HFFc6 (cell line): ENCODE data around the gene CABP5. TPM values are rescaled to one million over a fixed set of nuclear protein-coding genes. Genes with fewer than 3 reads are reported as not detected.

Experiments used
- DNase-seq: peaks from one replicate; pipeline ENCODE4 v3.0.0-alpha.2; 2018
- H3K27ac Mint-ChIP-seq: 2 replicates; pipeline ENCODE4 v1.8.0; 2020; ENCODE audit warnings: mild to moderate bottlenecking, mixed read lengths
- H3K27me3 Mint-ChIP-seq: 2 replicates; pipeline ENCODE4 v1.8.0; 2021; ENCODE audit warnings: mild to moderate bottlenecking, moderate library complexity, mixed read lengths; ENCODE audit not compliant: insufficient read depth
- H3K36me3 Mint-ChIP-seq: 2 replicates; pipeline ENCODE4 v1.8.0; 2021; ENCODE audit warnings: low read depth, mixed read lengths
- H3K4me1 Mint-ChIP-seq: 2 replicates; pipeline ENCODE4 v1.8.0; 2020; ENCODE audit warnings: low read depth, mixed read lengths
- H3K4me3 Mint-ChIP-seq: 2 replicates; pipeline ENCODE4 v1.8.0; 2020; ENCODE audit warnings: mild to moderate bottlenecking, moderate library complexity, mixed read lengths
- H3K9me3 Mint-ChIP-seq: 2 replicates; pipeline ENCODE4 v1.8.0; 2020; ENCODE audit warnings: mild to moderate bottlenecking, mixed read lengths
- total RNA-seq, 6 experiments: library from RNA; stranded (reverse); fragmentation: NEBNext Ultra II Directional; extraction: Animal tissue kit (Norgen Biotek cat#: 25700); gene quantifications; 2 replicates in 1 of 6; 3 replicates in 5 of 6; pipeline ENCODE4 v1.2.3, GENCODE V29; 2021
- TF ChIP-seq, protein P1 (sequence below): fragments of 200-600 bp; sonication (generic); IDR thresholded peaks from 2 replicates; pipeline ENCODE4 v1.5.0; 2021; ENCODE audit warnings: antibody characterized with exemption, mild to moderate bottlenecking

CABP5 gene
- total RNA-seq, 6 experiments from 2014 or later = not detected

DNA sequence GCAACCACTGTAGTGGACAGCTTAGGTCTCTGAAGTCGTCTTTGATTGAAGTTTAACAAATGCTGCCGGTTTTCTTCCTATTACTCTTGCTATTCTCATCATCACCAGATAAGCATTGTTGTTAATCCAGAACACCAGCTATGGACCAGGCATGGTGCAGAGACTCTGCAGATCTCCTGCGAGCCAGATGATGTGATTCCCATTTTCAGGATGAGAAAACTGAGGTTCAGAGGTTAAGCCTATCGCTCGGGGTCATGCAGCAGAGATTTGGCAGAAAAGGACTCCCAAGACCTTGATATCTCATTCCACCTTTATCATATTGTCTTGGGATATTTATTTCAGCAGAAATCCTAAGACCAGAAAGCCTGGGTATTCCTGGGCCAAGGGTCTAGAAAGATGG, 16.5 kb upstream of the CABP5 start:
- peaks cover 9% of the 10 kb centered on the region; the same call in 1 of the 2 replicates for H3K27me3 Mint-ChIP-seq
- H3K4me3 Mint-ChIP-seq = no peak overlapping the region
- TF ChIP-seq, protein P1, sequence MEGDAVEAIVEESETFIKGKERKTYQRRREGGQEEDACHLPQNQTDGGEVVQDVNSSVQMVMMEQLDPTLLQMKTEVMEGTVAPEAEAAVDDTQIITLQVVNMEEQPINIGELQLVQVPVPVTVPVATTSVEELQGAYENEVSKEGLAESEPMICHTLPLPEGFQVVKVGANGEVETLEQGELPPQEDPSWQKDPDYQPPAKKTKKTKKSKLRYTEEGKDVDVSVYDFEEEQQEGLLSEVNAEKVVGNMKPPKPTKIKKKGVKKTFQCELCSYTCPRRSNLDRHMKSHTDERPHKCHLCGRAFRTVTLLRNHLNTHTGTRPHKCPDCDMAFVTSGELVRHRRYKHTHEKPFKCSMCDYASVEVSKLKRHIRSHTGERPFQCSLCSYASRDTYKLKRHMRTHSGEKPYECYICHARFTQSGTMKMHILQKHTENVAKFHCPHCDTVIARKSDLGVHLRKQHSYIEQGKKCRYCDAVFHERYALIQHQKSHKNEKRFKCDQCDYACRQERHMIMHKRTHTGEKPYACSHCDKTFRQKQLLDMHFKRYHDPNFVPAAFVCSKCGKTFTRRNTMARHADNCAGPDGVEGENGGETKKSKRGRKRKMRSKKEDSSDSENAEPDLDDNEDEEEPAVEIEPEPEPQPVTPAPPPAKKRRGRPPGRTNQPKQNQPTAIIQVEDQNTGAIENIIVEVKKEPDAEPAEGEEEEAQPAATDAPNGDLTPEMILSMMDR = no peak
- H3K4me1 Mint-ChIP-seq = peaks cover 13% of the 10 kb centered on the region
- no peak for DNase-seq
- peaks cover 5% of the 10 kb centered on the region; the same call in 1 of the 2 replicates for H3K9me3 Mint-ChIP-seq
- H3K27ac Mint-ChIP-seq = no peak overlapping the region
- peaks cover 6% of the 10 kb centered on the region for H3K36me3 Mint-ChIP-seq

DNA sequence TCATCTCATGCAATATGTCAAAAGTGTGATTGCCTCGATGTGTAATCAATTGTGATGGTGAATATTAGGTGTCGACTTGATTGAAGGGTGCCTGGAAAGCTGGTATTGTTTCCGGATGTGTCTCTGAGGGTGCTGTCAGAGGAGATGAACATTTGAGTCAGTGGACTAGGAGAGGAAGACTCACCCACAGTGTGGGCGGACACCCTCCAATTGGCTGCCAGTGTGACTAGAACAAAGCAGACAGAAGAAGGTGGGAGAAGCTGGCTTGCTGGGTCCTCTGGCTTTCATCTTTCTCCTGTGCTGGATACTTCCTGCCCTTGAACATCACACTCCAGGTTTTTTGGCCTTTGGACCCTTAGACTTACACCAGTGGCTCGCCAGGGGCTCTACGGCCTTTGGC, 15.5 kb upstream of the CABP5 start:
- peaks cover 4% of the 10 kb centered on the region; the same call in 1 of the 2 replicates for H3K9me3 Mint-ChIP-seq
- no peak overlapping the region for H3K27ac Mint-ChIP-seq
- H3K4me3 Mint-ChIP-seq = no peak overlapping the region
- TF ChIP-seq, protein P1 = no peak
- peaks cover 11% of the 10 kb centered on the region; the same call in 1 of the 2 replicates for H3K27me3 Mint-ChIP-seq
- no peak for DNase-seq
- H3K36me3 Mint-ChIP-seq = peaks cover under 1% of the 10 kb centered on the region; the same call in 1 of the 2 replicates
- peaks cover 7% of the 10 kb centered on the region for H3K4me1 Mint-ChIP-seq

DNA sequence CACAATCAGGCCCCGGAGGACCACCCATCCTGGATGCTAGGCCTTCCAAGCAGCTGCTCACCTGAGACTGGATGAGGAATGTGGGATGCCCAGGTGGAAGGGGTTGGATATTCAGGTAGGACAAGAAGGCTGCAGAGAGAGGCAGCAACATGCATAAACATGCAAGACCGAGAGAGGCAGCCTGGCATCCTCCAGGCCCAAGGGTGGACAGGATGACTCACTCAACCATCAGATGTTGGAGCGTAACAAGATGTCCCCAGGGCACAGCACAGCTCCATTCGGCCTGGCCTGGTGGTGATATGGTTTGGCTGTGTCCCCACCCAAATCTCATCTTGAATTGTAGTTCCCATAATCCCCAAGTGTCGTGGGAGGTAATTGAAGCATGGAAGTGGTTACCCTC, 10.0 kb upstream of the CABP5 start:
- Mint-ChIP-seq H3K36me3 (no peaks in the 10 kb centered on the region; the same call in 1 of the 2 replicates), H3K27me3 (peaks cover 8% of the 10 kb centered on the region), H3K9me3 (peaks cover 13% of the 10 kb centered on the region; the same call in 1 of the 2 replicates), H3K27ac (no peak overlapping the region), H3K4me1 (peaks cover 5% of the 10 kb centered on the region; the same call in 1 of the 2 replicates), H3K4me3 (no peak overlapping the region)
- TF ChIP-seq, protein P1 = no peak
- peak; percentile 11 for DNase-seq

DNA sequence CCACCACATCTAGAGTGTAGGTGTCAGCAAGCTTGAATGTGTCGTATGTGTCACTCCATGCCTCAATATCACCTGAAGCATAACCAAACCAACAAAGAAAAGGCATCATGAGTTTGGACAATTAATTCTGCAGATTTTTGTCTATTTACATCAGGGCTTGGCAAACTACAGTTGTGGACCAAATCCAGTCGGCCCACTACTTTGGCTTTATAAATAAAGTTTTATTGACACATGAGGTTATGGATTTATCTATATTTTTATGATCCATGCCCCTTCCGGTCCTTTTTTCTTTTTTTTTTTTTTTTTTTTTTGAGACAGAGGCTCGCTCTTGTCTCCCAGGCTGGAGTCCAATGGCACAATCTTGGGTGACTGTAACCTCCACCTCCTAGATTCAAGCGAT, 9.2 kb upstream of the CABP5 start:
- Mint-ChIP-seq H3K4me1 (peaks cover 5% of the 10 kb centered on the region; the same call in 1 of the 2 replicates), H3K4me3 (no peak overlapping the region), H3K27me3 (peaks cover 12% of the 10 kb centered on the region), H3K9me3 (peaks cover 13% of the 10 kb centered on the region; the same call in 1 of the 2 replicates), H3K36me3 (no peaks in the 10 kb centered on the region; the same call in 1 of the 2 replicates), H3K27ac (no peak overlapping the region)
- DNase-seq = no peak
- TF ChIP-seq, protein P1 = no peak

DNA sequence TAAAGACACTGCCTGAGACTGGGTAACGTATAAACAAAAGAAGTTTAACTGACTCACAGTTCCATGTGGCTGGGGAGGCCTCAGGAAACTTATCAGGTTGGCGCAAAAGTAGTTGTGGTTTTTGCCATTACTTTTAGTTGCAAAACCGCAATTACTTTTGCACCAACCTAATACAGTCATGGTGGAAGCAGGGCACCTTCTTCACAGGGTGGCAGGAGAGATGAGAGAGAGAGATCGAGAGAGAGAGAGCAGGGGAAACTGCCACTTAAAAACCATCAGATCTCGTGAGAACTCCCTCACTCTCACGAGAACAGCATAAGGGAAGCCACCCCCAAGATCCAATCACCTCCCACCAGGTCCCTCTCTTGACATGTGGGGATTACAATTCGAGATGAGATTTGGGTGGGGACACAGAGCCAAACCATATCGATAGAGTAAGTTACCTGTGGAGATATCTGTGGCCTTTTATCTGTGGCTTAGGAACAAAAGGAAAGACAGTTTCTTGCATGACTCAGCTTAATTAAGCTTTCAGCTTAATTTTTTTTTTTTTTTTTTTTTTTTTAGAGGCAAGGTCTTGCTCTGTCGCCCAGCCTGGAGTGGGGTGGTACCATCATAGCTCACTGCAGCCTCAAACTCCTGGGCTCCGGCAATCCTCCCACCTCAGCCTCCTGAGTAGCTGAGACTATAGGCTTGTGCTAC, 7.6 kb upstream of the CABP5 start:
- TF ChIP-seq, protein P1 = no peak
- Mint-ChIP-seq H3K9me3 (peaks cover 13% of the 10 kb centered on the region; the same call in 1 of the 2 replicates), H3K4me1 (peaks cover 5% of the 10 kb centered on the region; the same call in 1 of the 2 replicates), H3K4me3 (no peak overlapping the region), H3K36me3 (no peaks in the 10 kb centered on the region; the same call in 1 of the 2 replicates), H3K27ac (no peak overlapping the region), H3K27me3 (peaks cover 19% of the 10 kb centered on the region)
- DNase-seq = no peak
